SH-SY5Y (cell line): Measurements from ENCODE around the gene TEX44.

Source experiments
- GATA2 ChIP-seq: IDR thresholded peaks from 2 replicates; pipeline ENCODE4 v1.6.1; 2011; ENCODE audit warnings: mild to moderate bottlenecking, low read depth, low read length
- GATA3 ChIP-seq: IDR thresholded peaks from 2 replicates; pipeline ENCODE4 v1.6.1; 2011; ENCODE audit warnings: low read depth, mild to moderate bottlenecking, low read length, moderate library complexity

Gene TEX44

GRCh38 chr2:231612456-231613330 is 20.0 kb downstream of the TEX44 start:
- TF ChIP-seq GATA2 (no peak), GATA3 (no peak)

GRCh38 chr2:231613331-231613662 is 20.6 kb downstream of the TEX44 start:
- TF ChIP-seq GATA3 (no peak), GATA2 (no peak)

DNA sequence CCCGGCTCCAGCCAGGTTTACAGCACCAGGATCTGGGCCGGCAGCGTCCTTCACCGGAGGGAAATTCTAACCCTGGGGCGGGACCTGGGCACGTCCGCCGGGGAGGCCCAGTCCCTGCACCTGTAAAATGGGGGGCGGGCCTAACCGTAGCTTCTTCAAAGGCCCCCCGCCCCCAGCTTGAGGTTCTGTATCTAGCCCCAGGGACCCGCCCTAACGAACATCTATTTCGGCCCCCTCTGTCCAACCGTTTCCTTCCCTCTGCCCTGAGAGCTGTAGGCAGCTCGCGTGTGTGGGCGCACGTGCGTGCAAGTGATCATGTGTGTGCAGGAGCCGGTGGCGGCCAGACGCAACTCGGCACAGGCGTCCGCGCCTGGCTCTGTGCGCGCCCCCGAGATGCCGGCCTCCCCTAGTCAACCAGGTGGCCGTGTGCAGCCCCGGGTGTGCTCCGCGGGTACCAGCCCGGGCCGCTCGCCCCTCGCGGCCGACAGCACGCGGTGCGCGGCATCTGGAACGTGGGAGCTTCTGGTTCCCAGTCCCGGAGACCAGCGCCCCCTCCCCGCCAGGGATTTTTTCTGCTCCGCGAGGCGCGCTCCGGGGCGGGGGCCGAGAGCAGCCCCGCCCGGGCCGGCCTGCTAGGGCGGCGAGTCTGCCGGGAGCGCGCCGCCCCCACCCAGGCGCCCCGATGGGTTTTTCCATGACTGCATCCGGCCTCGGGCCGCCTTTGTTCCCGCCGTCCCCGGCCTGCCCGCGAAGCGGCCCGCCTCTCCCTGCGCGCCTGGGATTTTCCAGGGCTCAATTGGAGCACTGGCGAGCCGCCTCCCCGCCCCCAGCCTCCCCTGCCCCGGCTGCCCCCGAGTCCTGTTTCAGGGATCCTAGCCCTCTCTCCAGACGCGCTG is 21.2 kb downstream of the TEX44 start:
- TF ChIP-seq GATA2 (no peak), GATA3 (no peak)

- no peak for TF ChIP-seq GATA2
- TF ChIP-seq GATA3: no peak
Measured at GRCh38 chr2:231614559-231615057, 21.9 kb downstream of the TEX44 start.

GRCh38 chr2:231615058-231615671 is 22.5 kb downstream of the TEX44 start:
- TF ChIP-seq GATA2 (no peak), GATA3 (no peak)

DNA sequence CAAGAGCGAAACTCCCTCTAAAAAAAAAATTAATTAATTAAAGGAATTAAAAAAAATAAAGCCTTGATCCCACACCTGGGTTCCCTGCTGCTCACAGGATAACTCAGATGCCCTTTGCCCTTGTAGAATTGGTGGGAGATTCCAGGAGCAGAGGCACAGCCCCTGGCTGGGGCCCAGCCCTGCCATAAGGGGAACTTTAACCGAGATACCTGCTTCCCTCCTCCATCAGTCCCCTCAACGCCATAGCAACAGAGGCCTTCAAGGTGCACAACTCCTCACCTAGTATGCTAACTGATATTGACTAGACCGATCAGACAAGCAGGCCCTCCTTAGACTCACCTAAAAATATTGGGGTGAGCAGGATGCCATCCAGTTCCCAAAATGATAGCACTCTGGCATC is 23.6 kb downstream of the TEX44 start:
- TF ChIP-seq GATA3 (no peak), GATA2 (no peak)

DNA sequence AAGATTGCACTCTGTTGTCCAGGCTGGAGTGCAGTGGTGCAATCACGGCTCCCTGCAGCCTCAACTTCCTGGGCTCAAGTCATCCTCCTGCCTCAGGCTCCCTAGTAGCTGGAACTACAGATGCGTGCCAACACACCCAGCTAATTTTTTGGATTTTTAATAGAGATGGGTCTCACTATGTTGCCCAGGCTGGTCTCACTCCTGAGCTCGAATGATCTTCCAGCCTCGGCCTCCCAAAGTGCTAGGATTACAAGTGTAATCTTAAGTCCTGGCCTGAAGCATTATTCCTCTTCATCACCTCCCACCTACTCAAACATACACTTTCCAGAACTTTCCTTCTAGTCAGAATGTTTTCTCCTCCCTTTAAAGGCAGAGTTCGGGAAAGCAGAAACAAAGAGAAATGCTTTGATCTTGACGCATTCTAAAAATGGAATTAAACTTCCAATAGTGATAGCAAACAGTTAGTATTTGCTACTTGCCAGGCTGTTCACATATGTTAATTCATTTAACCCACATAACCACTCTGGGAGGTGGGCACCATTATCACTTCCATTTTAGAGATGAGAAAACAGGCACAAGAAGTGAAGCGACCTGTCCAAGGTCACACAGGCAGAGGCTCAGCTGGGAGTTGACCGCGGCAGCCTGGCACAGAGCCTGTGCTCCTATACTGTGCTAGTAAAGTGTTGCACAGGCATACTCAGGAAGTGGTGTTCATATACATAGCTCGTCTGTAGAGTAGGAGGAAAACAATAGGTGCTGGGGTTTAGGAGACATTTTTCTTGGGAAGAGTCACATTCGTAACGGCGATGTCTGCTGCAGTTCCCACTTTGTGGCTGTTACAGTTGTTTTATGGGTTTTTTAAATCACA is 24.6 kb downstream of the TEX44 start:
- TF ChIP-seq GATA3 (no peak), GATA2 (no peak)

GRCh38 chr2:231621051-231621879 is 28.6 kb downstream of the TEX44 start:
- TF ChIP-seq GATA3: no peak

DNA sequence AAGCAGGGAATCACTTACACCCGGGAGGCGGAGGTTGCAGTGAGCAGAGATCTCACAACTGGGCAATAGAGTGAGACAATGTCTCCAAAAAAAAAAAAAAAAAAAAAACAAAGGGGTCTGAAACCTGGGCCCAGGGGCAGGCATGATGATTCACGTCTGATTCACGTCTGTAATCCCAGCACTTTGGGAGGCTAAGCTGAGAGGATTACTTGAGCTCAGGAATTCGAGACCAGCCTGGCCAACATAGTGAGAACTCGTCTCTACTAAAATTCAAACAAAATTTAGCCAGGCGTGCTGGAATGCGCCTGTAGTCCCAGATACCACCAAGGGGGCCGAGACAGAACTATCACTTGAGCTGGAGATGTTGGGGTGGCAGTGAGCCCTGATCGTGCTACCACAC is 30.3 kb downstream of the TEX44 start:
- TF ChIP-seq GATA2 (no peak), GATA3 (no peak)

GRCh38 chr2:231626449-231626848 is 33.8 kb downstream of the TEX44 start:
- TF ChIP-seq GATA2 (no peak), GATA3 (no peak)

GRCh38 chr2:231627384-231628120 is 34.9 kb downstream of the TEX44 start:
- TF ChIP-seq GATA2 (no peak), GATA3 (no peak)

- no peak for TF ChIP-seq GATA3
- no peak for TF ChIP-seq GATA2
Measured at GRCh38 chr2:231632559-231633142, 40.0 kb downstream of the TEX44 start.
